GM18498 (cell line): Measurements from ENCODE around the gene CPN2.

Source experiments
- ATAC-seq: cut with Tn5 transposase; IDR thresholded peaks from one replicate; pipeline ENCODE4 v1.9.1; 2021; ENCODE audit warnings: mild to moderate bottlenecking, moderate library complexity; ENCODE audit not compliant: unreplicated experiment

The CPN2 gene

DNA sequence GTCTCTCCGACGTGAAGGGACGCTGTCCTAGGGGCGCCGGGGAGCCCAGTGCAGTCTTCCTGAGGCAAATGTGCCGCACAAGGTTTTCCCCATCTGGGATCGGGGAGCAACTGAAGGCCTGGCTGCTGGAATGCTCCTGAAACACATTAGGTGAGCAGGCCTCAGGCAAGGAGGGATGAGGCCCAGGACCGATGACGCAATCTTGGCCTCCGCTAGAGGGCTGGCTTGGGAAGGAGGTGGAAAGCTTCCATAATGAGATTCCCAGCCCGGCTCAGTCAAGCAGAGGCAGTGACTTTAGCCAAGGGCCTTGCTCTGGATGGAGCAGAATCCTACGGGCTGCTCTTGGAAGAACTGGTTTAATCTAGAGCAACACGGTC, 50.8 kb downstream of the CPN2 start:
- no peak for ATAC-seq

- ATAC-seq: no peak
These were observed 52.5 kb downstream of the CPN2 start for GRCh38 chr3:194298331-194299227.

DNA sequence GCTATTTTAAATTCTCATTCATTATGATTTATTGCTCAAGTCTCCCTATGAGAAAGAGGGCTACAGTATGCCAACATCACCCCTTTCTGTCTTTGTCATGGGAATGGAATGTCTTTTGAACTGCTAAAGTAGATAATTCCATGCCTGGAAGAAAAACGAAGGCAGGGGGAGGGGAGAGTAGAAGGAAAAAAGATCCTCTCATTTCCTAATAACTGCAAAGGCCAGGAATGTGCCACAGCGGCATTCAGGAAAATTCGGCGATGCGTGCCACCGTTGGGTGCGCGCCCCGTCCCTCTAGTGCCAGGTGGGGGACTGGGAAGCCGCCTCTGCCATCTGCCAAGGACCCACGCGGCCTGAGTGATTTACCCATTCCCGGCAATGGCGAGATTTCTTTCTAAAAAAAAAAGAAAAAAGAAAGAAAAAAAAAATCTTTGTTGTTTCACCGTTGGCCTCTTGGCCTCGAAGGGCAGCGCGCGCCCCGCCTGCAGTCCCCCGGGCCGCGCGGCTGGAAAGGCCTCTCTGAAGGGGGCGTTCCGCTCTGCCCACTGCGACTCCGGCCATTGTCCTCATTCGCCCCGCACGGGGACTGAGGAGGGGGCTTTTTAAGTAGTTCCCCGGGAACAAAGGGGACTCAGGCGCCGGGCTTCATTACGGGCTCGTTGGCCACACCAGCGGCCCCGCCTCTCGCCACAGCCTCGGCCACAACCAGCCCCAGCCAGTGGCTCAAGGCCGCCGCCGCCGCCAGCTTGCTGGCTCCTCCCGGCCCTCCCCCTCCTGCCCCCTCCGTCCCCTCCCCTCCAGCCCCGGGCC, 54.5 kb downstream of the CPN2 start:
- no peak for ATAC-seq

DNA sequence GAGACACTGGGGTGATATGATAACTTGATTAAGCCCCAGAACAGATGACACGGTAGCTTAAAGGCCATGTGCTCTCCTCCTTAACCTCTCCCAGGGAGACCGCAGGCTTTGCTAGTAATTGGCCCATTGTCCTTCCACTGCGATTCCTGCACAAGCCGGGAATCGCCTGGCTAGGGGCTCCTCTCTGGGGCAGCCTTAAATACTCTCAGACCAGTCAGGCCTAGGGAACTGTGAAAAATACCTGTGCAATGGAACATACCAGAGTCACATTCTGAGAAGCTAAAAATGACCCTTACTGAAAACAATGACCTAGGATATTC, 56.3 kb downstream of the CPN2 start:
- ATAC-seq: no peak

- no peak for ATAC-seq
These were observed 56.8 kb downstream of the CPN2 start for GRCh38 chr3:194294199-194294894.

- no peak for ATAC-seq
These were observed 57.5 kb downstream of the CPN2 start for GRCh38 chr3:194293546-194294198.

GRCh38 chr3:194292331-194292730, 58.8 kb downstream of the CPN2 start:
- no peak for ATAC-seq
